Astrocyte (in vitro differentiated cells and primary cell): ENCODE measurements around the gene CDRT15L2. TPM values are rescaled to one million over a fixed set of nuclear protein-coding genes. Genes with fewer than 3 reads are reported as not detected.
"Not testable (repeated sequence)": the region's sequence is repeated elsewhere in the genome, so short reads cannot be mapped to it uniquely, and the experiment has no call there.

Source experiments
- DNase-seq: peaks from one replicate; pipeline ENCODE4 v3.0.0-alpha.2; 2010; ENCODE audit warnings: low read depth
- FAIRE-seq: peaks from 2 replicates; lab custom pipeline; 2011; peaks lifted over from hg19 to GRCh38; lab: Jason Lieb, UNC
- H2AFZ ChIP-seq: 2 replicates; pipeline ENCODE4 v1.6.0; 2012; ENCODE audit warnings: low read depth, low read length, inconsistent platforms
- H3K27ac ChIP-seq: 2 replicates; pipeline ENCODE4 v1.5.1; 2011; ENCODE audit warnings: low read depth, low read length, inconsistent platforms
- H3K27me3 ChIP-seq: 2 replicates; pipeline ENCODE4 v1.6.0; 2011; ENCODE audit warnings: low read length, inconsistent platforms; ENCODE audit not compliant: insufficient read depth
- H3K36me3 ChIP-seq: 2 replicates; pipeline ENCODE4 v1.5.1; 2011; ENCODE audit warnings: low read length, inconsistent platforms; ENCODE audit not compliant: insufficient read depth
- H3K4me1 ChIP-seq: 2 replicates; pipeline ENCODE4 v1.5.1; 2011; ENCODE audit warnings: low read length, inconsistent platforms; ENCODE audit not compliant: insufficient read depth
- H3K4me2 ChIP-seq: 2 replicates; pipeline ENCODE4 v1.6.0; 2012; ENCODE audit warnings: low read length, inconsistent platforms
- H3K4me3 ChIP-seq: 2 replicates; pipeline ENCODE4 v1.5.1; 2011; ENCODE audit warnings: low read depth, mild to moderate bottlenecking, low read length, inconsistent platforms; ENCODE audit not compliant: insufficient read depth
- H3K79me2 ChIP-seq: 2 replicates; pipeline ENCODE4 v1.6.0; 2012; ENCODE audit warnings: mild to moderate bottlenecking, low read length, inconsistent platforms; ENCODE audit not compliant: insufficient read depth
- H3K9ac ChIP-seq: 2 replicates; pipeline ENCODE4 v1.6.0; 2012; ENCODE audit warnings: mild to moderate bottlenecking, low read length, inconsistent platforms
- H3K9me3 ChIP-seq: 2 replicates; pipeline ENCODE4 v1.5.1; 2012; ENCODE audit warnings: low read depth, mild to moderate bottlenecking, low read length, inconsistent platforms; ENCODE audit not compliant: insufficient read depth
- H4K20me1 ChIP-seq: 2 replicates; pipeline ENCODE4 v1.6.0; 2012; ENCODE audit warnings: low read length, inconsistent platforms; ENCODE audit not compliant: insufficient read depth
- H3K27ac Mint-ChIP-seq: one replicate; pipeline ENCODE4 v1.8.0; 2021; ENCODE audit warnings: mild to moderate bottlenecking, mixed read lengths; ENCODE audit not compliant: unreplicated experiment
- H3K27me3 Mint-ChIP-seq: one replicate; pipeline ENCODE4 v1.8.0; 2021; ENCODE audit warnings: low read depth, mixed read lengths; ENCODE audit not compliant: unreplicated experiment
- H3K36me3 Mint-ChIP-seq: one replicate; pipeline ENCODE4 v1.8.0; 2021; ENCODE audit warnings: low read depth, mixed read lengths; ENCODE audit not compliant: unreplicated experiment
- H3K4me1 Mint-ChIP-seq: one replicate; pipeline ENCODE4 v1.8.0; 2021; ENCODE audit warnings: low read depth, mixed read lengths; ENCODE audit not compliant: unreplicated experiment
- H3K4me3 Mint-ChIP-seq: one replicate; pipeline ENCODE4 v1.8.0; 2021; ENCODE audit warnings: mild to moderate bottlenecking, moderate library complexity, mixed read lengths; ENCODE audit not compliant: unreplicated experiment
- H3K9me3 Mint-ChIP-seq: one replicate; pipeline ENCODE4 v1.8.0; 2021; ENCODE audit warnings: mild to moderate bottlenecking, mixed read lengths; ENCODE audit not compliant: unreplicated experiment
- EZH2 ChIP-seq: IDR thresholded peaks from 2 replicates; pipeline ENCODE4 v1.6.1; 2012; ENCODE audit warnings: mild to moderate bottlenecking, low read length, inconsistent platforms; ENCODE audit not compliant: insufficient read depth
- total RNA-seq: library from RNA; stranded (reverse); gene quantifications from 2 replicates; pipeline ENCODE4 v1.2.1, GENCODE V29; 2021
- TF ChIP-seq, protein P1 (sequence below): IDR thresholded peaks from 2 replicates; pipeline ENCODE4 v1.5.1; 2011; ENCODE audit warnings: low read depth, mild to moderate bottlenecking, inconsistent platforms, low read length, moderate library complexity; ENCODE audit not compliant: insufficient read depth

CDRT15L2 gene
- total RNA-seq, 1 donor from 2014 or later, result not detected

DNA sequence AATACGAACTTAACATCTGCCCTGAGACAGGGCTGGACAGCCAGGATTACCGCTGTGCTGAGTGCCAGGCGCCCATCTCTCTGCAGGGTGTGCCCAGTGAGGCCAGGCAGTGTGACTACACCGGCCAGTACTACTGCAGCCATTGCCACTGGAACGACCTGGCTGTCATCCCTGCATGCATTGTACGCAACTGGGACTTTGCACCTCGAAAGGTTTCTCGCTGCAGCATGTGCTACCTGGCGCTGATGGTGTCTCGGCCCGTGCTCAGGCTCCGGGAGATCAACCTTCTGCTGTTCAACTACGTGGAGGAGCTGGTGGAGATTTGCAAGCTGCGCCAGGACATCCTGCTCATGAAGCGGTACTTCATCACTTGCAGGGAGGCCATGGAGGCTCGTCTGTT lies 33.7 kb downstream of the CDRT15L2 start:
- Mint-ChIP-seq H3K9me3 (no peaks in the 10 kb centered on the region), H3K27ac (peak overlapping the region; percentile 26), H3K4me3 (no peak overlapping the region), H3K4me1 (no peaks in the 10 kb centered on the region), H3K36me3 (no peaks in the 10 kb centered on the region), H3K27me3 (peaks cover 11% of the 10 kb centered on the region)
- no peak overlapping the region for H3K4me2 ChIP-seq
- H3K9me3 ChIP-seq, result no peaks in the 10 kb centered on the region
- TF ChIP-seq EZH2, result no peak
- TF ChIP-seq, protein P1, sequence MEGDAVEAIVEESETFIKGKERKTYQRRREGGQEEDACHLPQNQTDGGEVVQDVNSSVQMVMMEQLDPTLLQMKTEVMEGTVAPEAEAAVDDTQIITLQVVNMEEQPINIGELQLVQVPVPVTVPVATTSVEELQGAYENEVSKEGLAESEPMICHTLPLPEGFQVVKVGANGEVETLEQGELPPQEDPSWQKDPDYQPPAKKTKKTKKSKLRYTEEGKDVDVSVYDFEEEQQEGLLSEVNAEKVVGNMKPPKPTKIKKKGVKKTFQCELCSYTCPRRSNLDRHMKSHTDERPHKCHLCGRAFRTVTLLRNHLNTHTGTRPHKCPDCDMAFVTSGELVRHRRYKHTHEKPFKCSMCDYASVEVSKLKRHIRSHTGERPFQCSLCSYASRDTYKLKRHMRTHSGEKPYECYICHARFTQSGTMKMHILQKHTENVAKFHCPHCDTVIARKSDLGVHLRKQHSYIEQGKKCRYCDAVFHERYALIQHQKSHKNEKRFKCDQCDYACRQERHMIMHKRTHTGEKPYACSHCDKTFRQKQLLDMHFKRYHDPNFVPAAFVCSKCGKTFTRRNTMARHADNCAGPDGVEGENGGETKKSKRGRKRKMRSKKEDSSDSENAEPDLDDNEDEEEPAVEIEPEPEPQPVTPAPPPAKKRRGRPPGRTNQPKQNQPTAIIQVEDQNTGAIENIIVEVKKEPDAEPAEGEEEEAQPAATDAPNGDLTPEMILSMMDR, result no peak
- FAIRE-seq (no peak), DNase-seq (no peak)
- H4K20me1 ChIP-seq, result no peaks in the 10 kb centered on the region
- no peak overlapping the region for H3K27ac ChIP-seq
- no peak overlapping the region for H3K9ac ChIP-seq
- H3K4me3 ChIP-seq, result no peak overlapping the region
- no peak overlapping the region for H2AFZ ChIP-seq
- H3K4me1 ChIP-seq, result no peaks in the 10 kb centered on the region
- no peaks in the 10 kb centered on the region for H3K36me3 ChIP-seq
- H3K27me3 ChIP-seq, result no peaks in the 10 kb centered on the region
- no peaks in the 10 kb centered on the region for H3K79me2 ChIP-seq

DNA sequence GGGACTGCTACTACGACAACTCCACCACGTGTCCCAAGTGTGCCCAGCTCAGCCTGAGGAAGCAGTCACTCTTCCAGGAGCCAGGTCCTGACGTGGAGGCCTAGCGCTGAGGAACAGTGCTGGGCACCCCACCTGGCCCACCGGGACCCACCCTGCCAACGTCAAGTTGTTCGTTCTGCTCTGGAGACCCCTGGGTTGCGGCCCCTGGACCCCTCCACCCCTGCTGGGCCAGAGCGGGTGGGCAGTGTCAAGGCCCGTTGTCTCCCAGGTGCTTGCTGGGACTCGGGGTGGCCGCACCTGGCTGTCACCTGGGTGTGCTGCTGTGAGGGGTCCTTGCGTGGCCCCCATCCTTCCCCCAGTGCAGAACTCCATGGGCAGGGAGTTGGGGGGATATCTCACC lies 34.4 kb downstream of the CDRT15L2 start:
- no peaks in the 10 kb centered on the region for H3K9me3 ChIP-seq
- no peaks in the 10 kb centered on the region for H3K36me3 Mint-ChIP-seq
- peaks cover 11% of the 10 kb centered on the region for H3K27me3 Mint-ChIP-seq
- FAIRE-seq (no peak), DNase-seq (no peak)
- no peaks in the 10 kb centered on the region for H3K79me2 ChIP-seq
- H3K9ac ChIP-seq, result no peak overlapping the region
- no peak overlapping the region for H3K4me2 ChIP-seq
- H3K4me1 ChIP-seq, result no peaks in the 10 kb centered on the region
- no peaks in the 10 kb centered on the region for H3K27me3 ChIP-seq
- no peak overlapping the region for H3K27ac ChIP-seq
- TF ChIP-seq EZH2, result no peak
- TF ChIP-seq, protein P1, result no peak
- no peaks in the 10 kb centered on the region for H3K36me3 ChIP-seq
- H3K9me3 Mint-ChIP-seq, result no peaks in the 10 kb centered on the region
- no peak overlapping the region for H3K4me3 Mint-ChIP-seq
- no peaks in the 10 kb centered on the region for H4K20me1 ChIP-seq
- no peaks in the 10 kb centered on the region for H3K4me1 Mint-ChIP-seq
- H2AFZ ChIP-seq, result no peak overlapping the region
- no peak overlapping the region for H3K4me3 ChIP-seq
- H3K27ac Mint-ChIP-seq, result no peak overlapping the region

DNA sequence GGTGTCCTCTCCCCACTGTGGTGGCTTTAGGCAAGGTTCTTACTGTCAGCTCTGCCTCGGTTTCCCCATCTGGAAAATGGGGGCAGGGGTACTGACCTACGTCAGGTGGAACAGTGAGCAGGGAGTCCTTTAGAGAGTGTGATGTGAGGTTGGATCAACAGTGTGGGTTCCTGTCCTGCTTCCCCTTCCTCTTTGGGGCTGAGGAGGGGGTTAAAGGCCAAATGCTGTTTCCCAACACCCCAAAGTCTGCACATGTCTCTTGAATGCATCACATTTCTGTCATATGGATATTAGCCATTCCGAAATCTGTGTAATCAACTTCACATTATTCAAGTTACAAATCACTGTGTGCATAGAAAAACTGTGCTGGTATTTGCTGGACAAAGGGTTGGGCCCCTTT lies 35.9 kb downstream of the CDRT15L2 start:
- not testable (repeated sequence) for H4K20me1 ChIP-seq, H3K27ac ChIP-seq, H3K9me3 Mint-ChIP-seq, H3K4me3 ChIP-seq, H3K36me3 ChIP-seq, H3K27ac Mint-ChIP-seq, H3K9me3 ChIP-seq, H3K4me3 Mint-ChIP-seq, H3K79me2 ChIP-seq, H3K9ac ChIP-seq, H3K4me2 ChIP-seq, H2AFZ ChIP-seq, H3K27me3 ChIP-seq, FAIRE-seq, H3K4me1 ChIP-seq, DNase-seq, H3K4me1 Mint-ChIP-seq, H3K36me3 Mint-ChIP-seq
- H3K27me3 Mint-ChIP-seq, result peaks cover 11% of the 10 kb centered on the region

Other genes with a start within 250 kb of the CDRT15L2 start
- gene LGALS9B, start 112.2 kb upstream of the CDRT15L2 start, total RNA-seq, result not detected in 2 replicates